ENCODE results near the gene SLC16A11.

Gene SLC16A11

DNA sequence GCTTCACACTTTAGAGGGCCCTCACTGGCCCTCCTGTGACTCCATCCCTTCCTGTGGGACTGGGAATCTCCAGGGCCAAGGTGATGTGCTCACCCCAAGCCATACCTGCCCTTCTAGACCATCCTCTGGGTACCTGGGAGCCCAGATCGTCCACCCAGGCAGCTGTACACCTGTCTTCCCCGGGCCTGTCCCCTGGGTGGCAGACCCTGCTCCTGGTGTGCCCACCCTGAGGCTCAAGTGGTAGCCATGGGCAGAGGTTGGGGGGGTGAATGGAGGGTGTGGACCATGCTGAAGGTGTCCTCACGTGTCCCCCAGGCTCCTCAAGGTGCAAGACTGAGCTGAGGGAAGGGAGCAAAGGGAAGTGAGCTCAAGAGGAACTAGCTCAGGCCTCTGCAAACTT, 26.8 kb upstream of the SLC16A11 start:
- TF ChIP-seq, protein P1, sequence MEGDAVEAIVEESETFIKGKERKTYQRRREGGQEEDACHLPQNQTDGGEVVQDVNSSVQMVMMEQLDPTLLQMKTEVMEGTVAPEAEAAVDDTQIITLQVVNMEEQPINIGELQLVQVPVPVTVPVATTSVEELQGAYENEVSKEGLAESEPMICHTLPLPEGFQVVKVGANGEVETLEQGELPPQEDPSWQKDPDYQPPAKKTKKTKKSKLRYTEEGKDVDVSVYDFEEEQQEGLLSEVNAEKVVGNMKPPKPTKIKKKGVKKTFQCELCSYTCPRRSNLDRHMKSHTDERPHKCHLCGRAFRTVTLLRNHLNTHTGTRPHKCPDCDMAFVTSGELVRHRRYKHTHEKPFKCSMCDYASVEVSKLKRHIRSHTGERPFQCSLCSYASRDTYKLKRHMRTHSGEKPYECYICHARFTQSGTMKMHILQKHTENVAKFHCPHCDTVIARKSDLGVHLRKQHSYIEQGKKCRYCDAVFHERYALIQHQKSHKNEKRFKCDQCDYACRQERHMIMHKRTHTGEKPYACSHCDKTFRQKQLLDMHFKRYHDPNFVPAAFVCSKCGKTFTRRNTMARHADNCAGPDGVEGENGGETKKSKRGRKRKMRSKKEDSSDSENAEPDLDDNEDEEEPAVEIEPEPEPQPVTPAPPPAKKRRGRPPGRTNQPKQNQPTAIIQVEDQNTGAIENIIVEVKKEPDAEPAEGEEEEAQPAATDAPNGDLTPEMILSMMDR (IDR thresholded peaks at IDR 0.05; ENCODE audit: low read depth, low read length): no peak
- H3K4me3 ChIP-seq (replicated peaks in 1 of 2; ENCODE audit: low read depth in 2 of 2, low read length in 2 of 2): no peak overlapping the region
- DNase-seq (ENCODE audit: low read depth in 2 of 2): no peak

- TF ChIP-seq, protein P1 (IDR thresholded peaks at IDR 0.05; ENCODE audit: low read depth, low read length): no peak
- no peak for DNase-seq (ENCODE audit: low read depth in 2 of 2)
- no peak overlapping the region for H3K4me3 ChIP-seq (replicated peaks in 1 of 2; ENCODE audit: low read depth in 2 of 2, low read length in 2 of 2)
Measured at GRCh38 chr17:7068268-7068667, 24.4 kb upstream of the SLC16A11 start.

GRCh38 chr17:7067198-7067597, 23.3 kb upstream of the SLC16A11 start:
- TF ChIP-seq, protein P1 (IDR thresholded peaks at IDR 0.05; ENCODE audit: low read depth, low read length): no peak
- DNase-seq (ENCODE audit: low read depth in 2 of 2): no peak
- H3K4me3 ChIP-seq (replicated peaks in 1 of 2; ENCODE audit: low read depth in 2 of 2, low read length in 2 of 2): no peak overlapping the region

- no peak overlapping the region for H3K4me3 ChIP-seq (replicated peaks in 1 of 2; ENCODE audit: low read depth in 2 of 2, low read length in 2 of 2)
- TF ChIP-seq, protein P1 (IDR thresholded peaks at IDR 0.05; ENCODE audit: low read depth, low read length): no peak
- peak in 1 of 2 donors; percentile 22 for DNase-seq (ENCODE audit: low read depth in 2 of 2)
Measured at GRCh38 chr17:7064261-7064660, 20.4 kb upstream of the SLC16A11 start.

GRCh38 chr17:7063518-7064094, 19.7 kb upstream of the SLC16A11 start:
- peak in 1 of 2 donors; percentile 29 for DNase-seq (ENCODE audit: low read depth in 2 of 2)
- TF ChIP-seq, protein P1 (IDR thresholded peaks at IDR 0.05; ENCODE audit: low read depth, low read length): no peak
- H3K4me3 ChIP-seq (replicated peaks in 1 of 2; ENCODE audit: low read depth in 2 of 2, low read length in 2 of 2): no peak overlapping the region

DNA sequence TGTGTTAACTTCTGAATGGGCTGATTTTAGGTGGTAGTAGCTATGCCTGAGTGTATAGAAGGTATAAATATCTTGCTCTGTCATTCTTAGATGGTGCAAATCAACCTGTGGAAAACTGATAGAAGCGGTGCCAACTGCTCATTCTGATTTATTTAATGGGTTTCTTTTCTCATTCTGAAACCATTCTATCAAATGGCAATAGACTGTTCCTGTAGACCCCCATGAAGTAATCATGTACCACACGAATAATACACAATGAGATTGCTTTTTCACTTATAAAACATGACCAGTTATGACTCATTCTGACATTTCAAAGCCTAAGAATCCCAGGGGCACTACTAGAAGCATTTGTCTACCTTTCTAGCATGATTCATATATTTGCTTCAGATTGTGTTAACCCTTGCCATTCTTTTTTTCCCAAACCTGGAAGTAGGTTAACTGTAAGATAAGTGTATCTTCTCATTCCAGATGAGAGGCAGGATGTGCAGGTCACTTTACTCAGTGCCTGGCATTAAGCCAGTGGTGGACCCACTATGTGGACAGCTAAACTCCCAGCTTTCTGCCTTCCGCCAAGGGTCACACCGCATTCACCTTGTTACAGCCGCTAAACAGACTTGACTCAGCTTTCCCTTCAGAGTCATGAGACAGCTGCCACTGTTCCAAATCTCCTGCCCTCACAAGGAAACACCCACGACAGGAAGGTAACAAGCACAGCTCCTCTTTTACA, 16.4 kb upstream of the SLC16A11 start:
- no peak overlapping the region for H3K4me3 ChIP-seq (replicated peaks in 1 of 2; ENCODE audit: low read depth in 2 of 2, low read length in 2 of 2)
- TF ChIP-seq, protein P1 (IDR thresholded peaks at IDR 0.05; ENCODE audit: low read depth, low read length): no peak
- peak; percentile 55 to 95 for DNase-seq (ENCODE audit: low read depth in 2 of 2)
